NCI-H1048 (cell line): ENCODE results near the gene MBTD1.
"Not testable (repeated sequence)": the region's sequence is repeated elsewhere in the genome, so short reads cannot be mapped to it uniquely, and the experiment has no call there.

Experiments used
- DNase-seq: peaks from one replicate; lab custom pipeline; 2025; lab: John Stamatoyannopoulos, UW

MBTD1 gene

DNA sequence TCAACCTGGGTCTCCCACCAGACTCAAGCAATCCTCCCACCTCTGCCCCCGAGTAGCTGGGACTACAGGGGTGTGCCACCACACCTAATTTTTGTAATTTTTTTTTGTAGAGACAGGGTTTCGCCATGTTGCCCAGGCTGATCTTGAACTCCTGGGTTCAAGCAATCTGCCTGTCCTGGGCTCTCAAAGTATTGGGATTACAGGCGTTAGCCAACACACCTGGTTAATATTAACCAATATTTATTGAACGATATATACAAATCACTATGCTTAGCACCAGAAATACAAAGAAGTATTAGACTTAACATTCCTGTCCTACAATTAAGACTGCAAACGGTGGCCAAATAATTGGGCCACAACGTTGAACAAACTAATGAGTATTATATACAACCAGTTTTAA lies 4.2 kb downstream of the MBTD1 start:
- DNase-seq, result no peak

DNA sequence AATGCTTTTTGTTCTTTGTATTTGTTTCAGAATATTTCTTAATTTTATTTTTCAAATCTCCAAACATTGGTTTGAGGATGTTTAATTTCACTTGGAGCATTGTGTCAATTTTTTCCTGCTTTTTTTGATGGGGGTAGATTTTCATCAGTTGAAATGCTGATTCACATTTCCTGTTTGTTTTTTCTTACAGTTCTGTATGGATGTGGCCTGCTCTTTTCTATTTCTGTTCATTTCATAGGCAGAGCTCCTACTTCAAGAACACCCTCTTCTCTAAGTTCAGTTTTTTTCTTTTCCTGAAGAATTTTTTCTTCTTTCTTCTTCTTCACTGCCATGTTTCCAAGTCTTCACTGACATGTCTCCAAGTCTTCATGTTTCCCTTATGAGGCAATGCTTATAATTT lies 8.8 kb downstream of the MBTD1 start:
- DNase-seq, result no peak

- no peak for DNase-seq
Measured at GRCh38 chr17:51250314-51250840, 9.5 kb downstream of the MBTD1 start.

- DNase-seq, result no peak
Measured at GRCh38 chr17:51245535-51245934, 14.3 kb downstream of the MBTD1 start.

DNA sequence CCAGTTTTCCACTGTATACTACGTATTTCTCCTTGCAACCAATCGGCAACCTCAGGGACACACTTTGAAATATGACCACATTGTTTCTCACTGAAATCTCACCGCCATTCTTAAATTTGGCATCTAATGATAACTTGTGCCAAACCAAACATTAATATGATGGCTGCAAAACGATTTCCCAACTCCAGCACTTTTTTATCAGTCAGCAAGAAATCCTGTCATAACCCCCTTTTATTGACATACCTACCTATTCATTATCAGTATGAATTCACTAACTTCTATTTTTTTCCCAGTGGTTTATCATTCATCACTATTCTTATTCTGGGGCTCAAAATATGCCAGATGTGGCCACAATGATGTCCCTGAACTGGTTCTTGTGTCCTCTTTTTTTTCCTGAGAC lies 15.8 kb downstream of the MBTD1 start:
- no peak for DNase-seq

- DNase-seq, result no peak
Measured at GRCh38 chr17:51240275-51240674, 19.6 kb downstream of the MBTD1 start.

GRCh38 chr17:51238255-51238887 lies 21.5 kb downstream of the MBTD1 start:
- DNase-seq, result no peak

GRCh38 chr17:51234162-51234561 lies 25.7 kb downstream of the MBTD1 start:
- DNase-seq, result no peak

GRCh38 chr17:51231999-51232398 lies 27.9 kb downstream of the MBTD1 start:
- DNase-seq, result no peak

DNA sequence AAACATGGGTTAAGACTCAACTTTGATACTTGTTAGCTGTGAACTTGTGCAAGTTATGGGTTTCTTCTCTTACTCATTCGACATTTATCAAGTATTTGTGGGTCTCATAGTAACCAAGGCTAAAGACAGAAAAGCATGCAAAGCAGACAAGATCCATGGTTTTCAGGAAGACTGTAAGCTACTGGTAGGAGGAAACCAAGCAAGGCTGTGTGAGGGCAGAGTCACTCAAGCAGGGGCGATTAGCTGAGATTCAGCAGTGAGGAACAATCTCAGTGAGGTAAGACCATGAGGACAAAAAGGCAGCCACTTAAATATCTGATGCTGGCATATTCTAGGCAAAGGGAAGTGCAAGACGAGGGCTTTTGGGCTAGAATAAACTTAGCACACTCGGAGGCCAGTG lies 29.5 kb downstream of the MBTD1 start:
- no peak for DNase-seq

- DNase-seq, result no peak
Measured at GRCh38 chr17:51229889-51230288, 30.0 kb downstream of the MBTD1 start.

DNA sequence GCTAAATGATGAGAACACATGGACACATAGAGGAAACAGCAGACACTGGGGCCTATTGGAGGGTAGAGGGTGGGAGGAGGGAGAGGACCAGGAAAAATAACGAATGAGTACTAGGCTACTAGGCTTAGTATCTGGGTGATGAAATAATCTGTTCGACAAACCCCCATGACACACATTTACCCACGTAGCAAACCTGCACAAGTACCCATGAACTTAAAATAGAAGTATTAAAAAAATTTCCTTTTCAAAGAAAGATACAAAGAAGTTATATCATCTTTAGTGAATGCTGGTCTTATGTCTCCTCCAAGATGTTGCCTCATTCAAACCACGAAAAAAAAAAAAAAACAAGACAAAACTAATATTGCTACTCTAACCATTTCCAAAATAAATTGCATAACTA lies 31.7 kb downstream of the MBTD1 start:
- no peak for DNase-seq

GRCh38 chr17:51225523-51225922 lies 34.3 kb downstream of the MBTD1 start:
- DNase-seq, result not testable (repeated sequence)

- DNase-seq, result no peak
Measured at GRCh38 chr17:51224402-51225262, 35.2 kb downstream of the MBTD1 start.

GRCh38 chr17:51221322-51221721 lies 38.5 kb downstream of the MBTD1 start:
- no peak for DNase-seq

GRCh38 chr17:51217946-51218345 lies 41.9 kb downstream of the MBTD1 start:
- DNase-seq, result no peak

DNA sequence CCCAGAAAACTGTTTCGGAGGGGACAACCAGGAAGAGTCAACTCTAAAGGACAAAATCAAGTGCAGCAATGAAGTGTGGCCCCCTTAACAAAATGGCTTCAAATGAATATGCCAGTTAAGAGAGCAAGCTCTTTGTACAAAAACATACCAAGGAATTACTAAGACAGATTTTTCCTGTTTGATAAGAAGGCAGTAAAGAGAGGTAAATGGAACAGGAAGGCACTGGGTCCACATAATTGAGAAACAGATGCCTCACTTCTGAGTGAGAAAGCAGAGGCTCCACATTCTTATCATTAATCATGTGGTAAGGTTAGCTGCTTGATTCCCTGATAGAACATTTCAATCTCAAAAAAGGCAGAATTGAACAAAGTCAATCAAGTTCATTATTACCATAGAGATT lies 44.9 kb downstream of the MBTD1 start:
- DNase-seq, result no peak

DNA sequence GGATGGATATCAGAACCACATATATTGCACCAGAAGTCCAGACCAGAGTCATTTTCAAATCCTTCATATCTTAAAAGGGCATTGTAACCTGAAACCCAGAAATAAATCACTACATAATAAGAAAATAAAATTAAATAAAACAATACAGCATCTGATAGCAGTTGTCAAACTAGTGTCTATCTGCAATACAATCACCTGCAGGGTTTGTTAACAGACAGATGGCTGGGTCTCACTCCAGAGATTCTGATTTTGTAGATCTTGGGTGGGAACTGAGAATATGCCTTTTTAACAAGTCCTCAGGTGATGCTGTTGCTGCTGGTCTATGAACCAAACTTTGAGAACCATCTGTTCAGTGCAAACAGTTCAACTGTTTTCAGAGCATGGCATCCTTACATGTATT lies 56.0 kb downstream of the MBTD1 start:
- DNase-seq, result no peak

DNA sequence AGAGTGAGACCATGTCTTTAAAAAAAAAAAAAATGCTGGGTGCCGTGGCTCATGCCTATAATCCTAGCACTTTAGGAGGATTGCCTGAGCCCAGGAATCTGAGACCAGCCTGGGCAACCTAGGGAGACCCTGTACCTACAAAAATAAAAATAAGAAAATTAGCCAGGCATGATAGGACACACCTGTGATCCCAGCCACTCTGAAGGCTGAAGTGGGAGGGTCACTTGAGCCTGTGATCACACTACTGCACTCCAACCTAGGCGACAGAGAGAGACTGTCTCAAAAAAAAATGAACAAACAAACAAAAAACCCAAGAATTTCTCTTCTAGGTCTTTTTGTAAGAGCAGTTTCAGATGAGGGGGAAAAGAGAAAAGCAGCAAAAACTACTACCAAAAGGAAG lies 59.0 kb downstream of the MBTD1 start:
- DNase-seq, result no peak

DNA sequence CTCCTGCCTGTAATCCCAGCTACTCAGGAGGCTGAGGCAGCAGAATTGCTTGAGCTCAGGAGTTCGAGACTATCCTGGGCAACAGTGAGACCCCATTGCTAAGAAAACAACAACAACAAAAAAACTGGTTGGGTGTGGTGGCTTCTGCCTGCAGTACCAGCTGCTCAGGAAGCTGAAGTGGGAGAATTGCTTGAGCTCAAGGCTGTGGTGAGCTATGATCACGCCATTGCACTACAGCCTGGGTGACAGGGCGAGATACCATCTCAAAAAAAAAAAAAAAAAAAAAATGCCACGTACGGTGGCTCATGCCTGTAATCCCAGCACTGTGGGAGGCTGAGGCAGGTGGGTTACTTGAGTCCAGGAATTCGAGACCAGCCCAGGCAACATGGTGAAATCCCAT lies 59.6 kb downstream of the MBTD1 start:
- no peak for DNase-seq

DNA sequence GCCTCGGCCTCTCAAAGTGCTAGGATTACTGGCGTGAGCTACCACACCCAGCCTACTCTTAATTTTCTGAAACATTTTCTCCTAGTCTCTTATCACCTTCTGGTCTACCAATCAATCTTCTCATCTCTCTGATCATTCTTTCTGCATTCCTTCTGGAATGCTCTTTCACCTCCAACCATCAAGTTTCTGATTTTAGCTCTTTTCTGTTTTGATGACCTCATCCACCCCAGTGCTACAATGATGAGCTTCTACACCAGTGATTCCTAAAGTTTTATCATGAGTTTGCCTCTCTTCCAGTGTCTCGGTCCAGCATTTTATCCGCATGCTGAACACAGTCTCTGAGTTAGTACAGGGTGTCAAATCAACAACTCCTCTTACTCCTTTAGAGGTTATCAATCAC lies 62.1 kb downstream of the MBTD1 start:
- no peak for DNase-seq

- DNase-seq, result no peak
Measured at GRCh38 chr17:51191895-51192294, 68.0 kb downstream of the MBTD1 start.

DNA sequence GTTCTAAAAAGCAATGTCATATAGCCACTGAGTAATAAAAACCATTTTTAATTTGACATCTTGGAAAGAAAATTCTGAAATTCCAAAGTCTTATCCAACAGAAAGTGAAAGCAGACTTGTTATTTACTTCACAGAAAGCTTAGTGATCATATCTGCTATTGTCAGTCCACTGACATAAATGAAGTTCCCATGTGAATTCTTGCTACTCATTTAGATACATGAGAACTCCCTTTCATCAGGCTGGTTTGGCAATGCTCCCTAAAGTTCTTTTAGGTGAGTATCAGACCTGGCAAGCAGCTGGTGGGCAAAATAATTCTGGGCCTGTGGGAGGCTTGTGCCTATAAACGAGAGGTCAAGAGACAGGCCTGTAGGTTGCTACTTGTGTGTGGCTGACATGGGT lies 70.2 kb downstream of the MBTD1 start:
- DNase-seq, result no peak
